Colonic mucosa (tissue), 4 donors: ENCODE measurements around the gene TMEM94. TPM values are rescaled to one million over a fixed set of nuclear protein-coding genes. Genes with fewer than 3 reads are reported as not detected.

Source experiments
- DNase-seq: peaks from one replicate; pipeline ENCODE4 v3.0.0-alpha.2; 2020
- H3K27ac ChIP-seq: fragments of 200-600 bp; one replicate; pipeline ENCODE4 v1.8.0; 2021
- H3K27me3 ChIP-seq: fragments of 200-600 bp; one replicate; pipeline ENCODE4 v1.8.0; 2021
- H3K36me3 ChIP-seq: fragments of 200-600 bp; one replicate; pipeline ENCODE4 v1.8.0; 2021
- H3K4me1 ChIP-seq: fragments of 200-600 bp; one replicate; pipeline ENCODE4 v1.8.0; 2021; ENCODE audit warnings: mild to moderate bottlenecking
- H3K4me3 ChIP-seq: fragments of 200-600 bp; one replicate; pipeline ENCODE4 v1.8.0; 2021
- H3K9ac ChIP-seq, 2 donors: one replicate each; pipeline ENCODE4 v1.7.0; 2013; ENCODE audit warnings: control low read depth in 2 of 2, low read depth in 2 of 2, low read length in 2 of 2
- H3K9me3 ChIP-seq: fragments of 200-600 bp; one replicate; pipeline ENCODE4 v1.8.0; 2021
- CTCF ChIP-seq: fragments of 200-600 bp; IDR thresholded peaks from one replicate; pipeline ENCODE4 v1.8.0; 2022; ENCODE audit warnings: antibody characterized with exemption, mild to moderate bottlenecking
- intact Hi-C: fragments of 100-400 bp; cut with DNase I; formaldehyde crosslinking; loops from one replicate; pipeline ENCODE4 v1.14.1; 2022
- total RNA-seq, 2 donors: library from RNA; stranded (reverse); fragmentation: NEBNext Ultra II Directional in 1 of 2; extraction: Animal tissue kit (Norgen Biotek cat#: 25700) in 1 of 2; gene quantifications; one replicate each; pipeline ENCODE4 v1.2.1, GENCODE V29; 2021
- donor health status: healthy.
- donor health status: DM: no; HTN: no; CAD: no.
- donor health status: DM: no; HTN: no; CAD: no.

TMEM94 gene
- total RNA-seq, 2 donors from 2014 or later: 88.3 to 95.7 TPM

- Histone ChIP-seq H3K9ac (peak overlapping the region; percentile 40 to 81), H3K9me3 (no peaks in the 10 kb centered on the region), H3K36me3 (peaks cover 3% of the 10 kb centered on the region), H3K4me3 (no peak overlapping the region), H3K4me1 (peaks cover 36% of the 10 kb centered on the region), H3K27me3 (no peaks in the 10 kb centered on the region), H3K27ac (peak overlapping the region; percentile 89)
- intact Hi-C loops: no loop called here
- no peak for DNase-seq
- TF ChIP-seq CTCF: no peak
Observed at GRCh38 chr17:75530837-75531720, 74.6 kb downstream of the TMEM94 start.

GRCh38 chr17:75531721-75532072 lies 75.3 kb downstream of the TMEM94 start:
- intact Hi-C loops: no loop called here
- Histone ChIP-seq H3K36me3 (peaks cover 3% of the 10 kb centered on the region), H3K9ac (peak overlapping the region; percentile 40 to 81), H3K27me3 (no peaks in the 10 kb centered on the region), H3K4me3 (no peak overlapping the region), H3K4me1 (peaks cover 32% of the 10 kb centered on the region), H3K9me3 (no peaks in the 10 kb centered on the region), H3K27ac (peak overlapping the region; percentile 89)
- TF ChIP-seq CTCF: no peak
- DNase-seq: no peak

GRCh38 chr17:75535119-75535537 lies 78.7 kb downstream of the TMEM94 start:
- DNase-seq: peak; percentile 74
- peaks cover 39% of the 10 kb centered on the region for H3K4me1 ChIP-seq
- peaks cover 3% of the 10 kb centered on the region for H3K36me3 ChIP-seq
- intact Hi-C loops: no loop called here
- peak overlapping the region; percentile 80 for H3K27ac ChIP-seq
- no peak overlapping the region for H3K4me3 ChIP-seq
- H3K9ac ChIP-seq: peak overlapping the region; percentile 64 to 70
- TF ChIP-seq CTCF: no peak
- H3K9me3 ChIP-seq: no peaks in the 10 kb centered on the region
- H3K27me3 ChIP-seq: no peaks in the 10 kb centered on the region

- intact Hi-C loops: no loop called here
- Histone ChIP-seq H3K36me3 (peaks cover 3% of the 10 kb centered on the region), H3K27me3 (no peaks in the 10 kb centered on the region), H3K27ac (peak overlapping the region; percentile 80), H3K4me3 (no peak overlapping the region), H3K9me3 (no peaks in the 10 kb centered on the region), H3K9ac (peak overlapping the region in 1 of 2 donors; percentile 60), H3K4me1 (peaks cover 40% of the 10 kb centered on the region)
- no peak for TF ChIP-seq CTCF
- DNase-seq: no peak
Observed at GRCh38 chr17:75535871-75536270, 79.4 kb downstream of the TMEM94 start.

- no peaks in the 10 kb centered on the region for H3K27me3 ChIP-seq
- TF ChIP-seq CTCF: no peak
- peak overlapping the region in 1 of 2 donors; percentile 32 for H3K9ac ChIP-seq
- no peaks in the 10 kb centered on the region for H3K9me3 ChIP-seq
- peaks cover 35% of the 10 kb centered on the region for H3K4me1 ChIP-seq
- DNase-seq: no peak
- H3K27ac ChIP-seq: no peak overlapping the region
- intact Hi-C loops: no loop called here
- H3K4me3 ChIP-seq: no peak overlapping the region
- H3K36me3 ChIP-seq: peaks cover 3% of the 10 kb centered on the region
Observed at GRCh38 chr17:75536366-75536765, 79.9 kb downstream of the TMEM94 start.
